ENCODE measurements around the gene SRPRA.

The SRPRA gene

GRCh38 chr11:126225295-126225665 lies 43.4 kb downstream of the SRPRA start:
- no peaks in the 10 kb centered on the region for H3K9me3 ChIP-seq (ENCODE audit: control insufficient read depth, low read depth, low read length)
- no peaks in the 10 kb centered on the region for H3K27me3 ChIP-seq (ENCODE audit: control insufficient read depth, insufficient read depth, low read length)
- H3K36me3 ChIP-seq (ENCODE audit: control insufficient read depth, low read depth, low read length) = peaks cover 4% of the 10 kb centered on the region
- no peak overlapping the region for H3K27ac ChIP-seq (ENCODE audit: low read length)
- H3K4me1 ChIP-seq (ENCODE audit: control insufficient read depth, low read depth, low read length) = no peaks in the 10 kb centered on the region
- H3K4me3 ChIP-seq (ENCODE audit: low read length) = no peak overlapping the region
- no peak overlapping the region for H3K9ac ChIP-seq (ENCODE audit: low read length)

- no peak overlapping the region for H3K4me3 ChIP-seq (ENCODE audit: low read length)
- no peaks in the 10 kb centered on the region for H3K4me1 ChIP-seq (ENCODE audit: control insufficient read depth, low read depth, low read length)
- H3K27ac ChIP-seq (ENCODE audit: low read length) = no peak overlapping the region
- peaks cover 2% of the 10 kb centered on the region for H3K36me3 ChIP-seq (ENCODE audit: control insufficient read depth, low read depth, low read length)
- no peaks in the 10 kb centered on the region for H3K9me3 ChIP-seq (ENCODE audit: control insufficient read depth, low read depth, low read length)
- no peak overlapping the region for H3K9ac ChIP-seq (ENCODE audit: low read length)
- H3K27me3 ChIP-seq (ENCODE audit: control insufficient read depth, insufficient read depth, low read length) = no peaks in the 10 kb centered on the region
These were observed 43.9 kb downstream of the SRPRA start for GRCh38 chr11:126224647-126225294.

- Histone ChIP-seq H3K27me3 (ENCODE audit: control insufficient read depth, insufficient read depth, low read length) (no peaks in the 10 kb centered on the region), H3K9me3 (ENCODE audit: control insufficient read depth, low read depth, low read length) (no peaks in the 10 kb centered on the region), H3K36me3 (ENCODE audit: control insufficient read depth, low read depth, low read length) (no peaks in the 10 kb centered on the region), H3K9ac (ENCODE audit: low read length) (no peak overlapping the region), H3K4me3 (ENCODE audit: low read length) (no peak overlapping the region), H3K4me1 (ENCODE audit: control insufficient read depth, low read depth, low read length) (no peaks in the 10 kb centered on the region), H3K27ac (ENCODE audit: low read length) (no peak overlapping the region)
These were observed 49.1 kb downstream of the SRPRA start for GRCh38 chr11:126219547-126219946.

DNA sequence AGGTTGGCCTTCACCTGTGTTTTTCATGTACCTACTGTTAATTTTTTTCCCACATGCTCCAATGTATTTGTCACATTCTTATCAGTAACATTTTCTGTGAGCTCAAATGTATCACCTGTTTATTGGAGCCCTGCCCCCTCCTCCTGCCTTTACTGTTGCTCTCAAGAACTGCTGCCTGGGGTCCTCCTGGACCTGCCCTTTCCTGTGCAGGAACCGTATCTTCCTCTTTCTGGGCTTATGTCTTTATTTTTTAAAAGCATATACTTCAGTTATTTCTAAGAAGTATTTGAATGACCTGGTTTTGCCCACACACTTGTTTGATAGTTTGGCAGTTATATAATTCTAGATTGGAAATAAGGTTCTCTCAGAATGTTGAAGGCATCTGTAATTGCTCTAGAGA lies 51.2 kb downstream of the SRPRA start:
- no peak overlapping the region for H3K27ac ChIP-seq (ENCODE audit: low read length)
- H3K9ac ChIP-seq (ENCODE audit: low read length) = no peak overlapping the region
- H3K4me3 ChIP-seq (ENCODE audit: low read length) = no peak overlapping the region
- no peaks in the 10 kb centered on the region for H3K9me3 ChIP-seq (ENCODE audit: control insufficient read depth, low read depth, low read length)
- no peaks in the 10 kb centered on the region for H3K27me3 ChIP-seq (ENCODE audit: control insufficient read depth, insufficient read depth, low read length)
- H3K36me3 ChIP-seq (ENCODE audit: control insufficient read depth, low read depth, low read length) = no peaks in the 10 kb centered on the region
- H3K4me1 ChIP-seq (ENCODE audit: control insufficient read depth, low read depth, low read length) = peaks cover 3% of the 10 kb centered on the region

GRCh38 chr11:126216526-126217305 lies 52.0 kb downstream of the SRPRA start:
- no peak overlapping the region for H3K4me3 ChIP-seq (ENCODE audit: low read length)
- H3K27ac ChIP-seq (ENCODE audit: low read length) = no peak overlapping the region
- H3K27me3 ChIP-seq (ENCODE audit: control insufficient read depth, insufficient read depth, low read length) = no peaks in the 10 kb centered on the region
- H3K9ac ChIP-seq (ENCODE audit: low read length) = no peak overlapping the region
- peaks cover 7% of the 10 kb centered on the region for H3K4me1 ChIP-seq (ENCODE audit: control insufficient read depth, low read depth, low read length)
- H3K36me3 ChIP-seq (ENCODE audit: control insufficient read depth, low read depth, low read length) = no peaks in the 10 kb centered on the region
- H3K9me3 ChIP-seq (ENCODE audit: control insufficient read depth, low read depth, low read length) = no peaks in the 10 kb centered on the region

GRCh38 chr11:126214841-126215240 lies 53.9 kb downstream of the SRPRA start:
- Histone ChIP-seq H3K27ac (ENCODE audit: low read length) (no peak overlapping the region), H3K4me3 (ENCODE audit: low read length) (no peak overlapping the region), H3K4me1 (ENCODE audit: control insufficient read depth, low read depth, low read length) (peaks cover 12% of the 10 kb centered on the region), H3K36me3 (ENCODE audit: control insufficient read depth, low read depth, low read length) (peaks cover 3% of the 10 kb centered on the region), H3K27me3 (ENCODE audit: control insufficient read depth, insufficient read depth, low read length) (no peaks in the 10 kb centered on the region), H3K9me3 (ENCODE audit: control insufficient read depth, low read depth, low read length) (no peaks in the 10 kb centered on the region), H3K9ac (ENCODE audit: low read length) (no peak overlapping the region)

DNA sequence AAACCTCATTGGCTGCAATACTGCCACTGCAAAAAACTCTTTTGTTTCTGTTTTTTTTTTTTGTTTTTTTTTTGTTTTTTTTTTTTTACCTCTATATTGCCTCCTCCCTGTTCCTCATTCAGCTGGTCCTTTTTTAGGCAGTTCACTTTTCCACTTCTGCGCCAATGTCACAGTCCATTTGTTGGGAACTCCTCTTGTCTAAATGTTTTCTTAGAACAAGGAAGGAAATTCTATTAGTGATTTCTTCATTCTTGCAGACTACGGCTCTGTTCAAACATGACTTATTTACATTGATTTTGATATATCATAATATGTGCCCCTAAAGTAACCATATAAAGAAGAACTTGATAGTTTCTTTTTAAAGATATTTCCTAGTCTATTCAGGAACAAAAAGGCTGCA lies 54.3 kb downstream of the SRPRA start:
- Histone ChIP-seq H3K27me3 (ENCODE audit: control insufficient read depth, insufficient read depth, low read length) (no peaks in the 10 kb centered on the region), H3K9me3 (ENCODE audit: control insufficient read depth, low read depth, low read length) (no peaks in the 10 kb centered on the region), H3K9ac (ENCODE audit: low read length) (no peak overlapping the region), H3K36me3 (ENCODE audit: control insufficient read depth, low read depth, low read length) (peaks cover 7% of the 10 kb centered on the region), H3K4me3 (ENCODE audit: low read length) (no peak overlapping the region), H3K27ac (ENCODE audit: low read length) (no peak overlapping the region), H3K4me1 (ENCODE audit: control insufficient read depth, low read depth, low read length) (peaks cover 12% of the 10 kb centered on the region)

Measured in iPS-18a (cell line).